Sigmoid colon (tissue), 4 donors: ENCODE measurements around the gene PLEKHD1.

Experiments
- CTCF ChIP-seq, 4 experiments: fragments of 450-650 bp in 3 of 4; fragments of 200-600 bp in 1 of 4; IDR thresholded peaks; one replicate each; pipeline ENCODE4 v1.5.1; 2016 to 2019; ENCODE audit warnings: antibody characterized with exemption in 4 of 4, mild to moderate bottlenecking in 3 of 4, moderate library complexity in 2 of 4
- EP300 ChIP-seq, 4 donors: sonication (generic); formaldehyde crosslinking; IDR thresholded peaks; one replicate each; pipeline ENCODE4 v1.6.1; 2017; ENCODE audit warnings: antibody characterized with exemption in 4 of 4
- POLR2AphosphoS5 ChIP-seq, 4 donors: sonication (generic); formaldehyde crosslinking; IDR thresholded peaks; one replicate each; pipeline ENCODE4 v1.6.1; 2017; ENCODE audit warnings: antibody characterized with exemption in 4 of 4

GRCh38 chr14:69560826-69561225 is 76.3 kb downstream of the PLEKHD1 start:
- TF ChIP-seq POLR2AphosphoS5 (IDR thresholded peaks at IDR 0.05) (no peak), CTCF (IDR thresholded peaks at IDR 0.05) (no peak), EP300 (IDR thresholded peaks at IDR 0.05) (no peak)
